ENCODE measurements around the gene CWC27. TPM values are rescaled to one million over a fixed set of nuclear protein-coding genes. Genes with fewer than 3 reads are reported as not detected.

The CWC27 gene
- total RNA-seq, 2 experiments from 2014 or later = 31.4 to 33.7 TPM

- peak; percentile 27 for DNase-seq
- ChIA-PET CTCF (interaction anchor here (1.4 to 1.7 kb wide), 2 partner anchors 65 to 446 kb away, joined by 4 to 5 read pairs; no protein-coding TSS in a partner anchor), POLR2A (interaction anchor here (0.9 kb wide), 1 partner anchor 443 kb away, joined by 3 read pairs; no protein-coding TSS in a partner anchor)
- intact Hi-C loops (cut with micrococcal nuclease) = loop anchor here (2.0 to 5.0 kb wide), 5 partner anchors 226 to 889 kb away; partner anchors contain the start of genes CENPK, CWC27, ERBIN and PPWD1
- Mint-ChIP-seq H3K9me3 (no peaks in the 10 kb centered on the region), H3K4me1 (ENCODE audit: low read depth) (peaks cover 38% of the 10 kb centered on the region), H3K27ac (peak overlapping the region; percentile 14), H3K27me3 (no peaks in the 10 kb centered on the region), H3K36me3 (no peaks in the 10 kb centered on the region), H3K4me3 (no peak overlapping the region)
Observed at GRCh38 chr5:65037831-65038815, 269.4 kb downstream of the CWC27 start.

GRCh38 chr5:65041296-65042158 lies 272.8 kb downstream of the CWC27 start:
- CTCF ChIA-PET = no interaction called here
- Mint-ChIP-seq H3K4me3 (no peak overlapping the region), H3K36me3 (no peaks in the 10 kb centered on the region), H3K27ac (no peak overlapping the region), H3K27me3 (no peaks in the 10 kb centered on the region), H3K4me1 (ENCODE audit: low read depth) (peaks cover 25% of the 10 kb centered on the region), H3K9me3 (no peaks in the 10 kb centered on the region)
- POLR2A ChIA-PET = no interaction called here
- no peak for DNase-seq
- intact Hi-C loops (cut with micrococcal nuclease) = no loop called here

- Mint-ChIP-seq H3K36me3 (no peaks in the 10 kb centered on the region), H3K27me3 (no peaks in the 10 kb centered on the region), H3K27ac (no peak overlapping the region), H3K4me3 (no peak overlapping the region), H3K9me3 (no peaks in the 10 kb centered on the region), H3K4me1 (ENCODE audit: low read depth) (peaks cover 6% of the 10 kb centered on the region)
- ChIA-PET POLR2A (no interaction called here), CTCF (no interaction called here)
- intact Hi-C loops (cut with micrococcal nuclease) = no loop called here
- DNase-seq = no peak
Observed at GRCh38 chr5:65043843-65044359, 275.2 kb downstream of the CWC27 start.

GRCh38 chr5:65047225-65047624 lies 278.5 kb downstream of the CWC27 start:
- DNase-seq = no peak
- no peaks in the 10 kb centered on the region for H3K36me3 Mint-ChIP-seq
- no peaks in the 10 kb centered on the region for H3K9me3 Mint-ChIP-seq
- no peak overlapping the region for H3K27ac Mint-ChIP-seq
- H3K4me1 Mint-ChIP-seq (ENCODE audit: low read depth) = no peaks in the 10 kb centered on the region
- POLR2A ChIA-PET = no interaction called here
- H3K4me3 Mint-ChIP-seq = no peak overlapping the region
- CTCF ChIA-PET = no interaction called here
- intact Hi-C loops (cut with micrococcal nuclease) = no loop called here
- no peaks in the 10 kb centered on the region for H3K27me3 Mint-ChIP-seq

- Mint-ChIP-seq H3K27ac (no peak overlapping the region), H3K4me3 (no peak overlapping the region), H3K4me1 (ENCODE audit: low read depth) (no peaks in the 10 kb centered on the region), H3K36me3 (no peaks in the 10 kb centered on the region), H3K27me3 (no peaks in the 10 kb centered on the region), H3K9me3 (no peaks in the 10 kb centered on the region)
- ChIA-PET POLR2A (no interaction called here), CTCF (no interaction called here)
- no peak for DNase-seq
- intact Hi-C loops (cut with micrococcal nuclease) = no loop called here
Observed at GRCh38 chr5:65047948-65048690, 279.4 kb downstream of the CWC27 start.

GRCh38 chr5:65050140-65050539 lies 281.4 kb downstream of the CWC27 start:
- intact Hi-C loops (cut with micrococcal nuclease) = no loop called here
- ChIA-PET CTCF (interaction anchor here (1.2 kb wide), 1 partner anchor 433 kb away, joined by 3 read pairs; no protein-coding TSS in a partner anchor), POLR2A (no interaction called here)
- H3K27ac Mint-ChIP-seq = no peak overlapping the region
- no peaks in the 10 kb centered on the region for H3K9me3 Mint-ChIP-seq
- no peaks in the 10 kb centered on the region for H3K4me1 Mint-ChIP-seq (ENCODE audit: low read depth)
- no peak for DNase-seq
- H3K36me3 Mint-ChIP-seq = no peaks in the 10 kb centered on the region
- H3K4me3 Mint-ChIP-seq = no peak overlapping the region
- no peaks in the 10 kb centered on the region for H3K27me3 Mint-ChIP-seq

- H3K36me3 Mint-ChIP-seq = no peaks in the 10 kb centered on the region
- DNase-seq = no peak
- no peak overlapping the region for H3K27ac Mint-ChIP-seq
- H3K4me1 Mint-ChIP-seq (ENCODE audit: low read depth) = no peaks in the 10 kb centered on the region
- H3K4me3 Mint-ChIP-seq = no peak overlapping the region
- no peaks in the 10 kb centered on the region for H3K27me3 Mint-ChIP-seq
- intact Hi-C loops (cut with micrococcal nuclease) = no loop called here
- no peaks in the 10 kb centered on the region for H3K9me3 Mint-ChIP-seq
- ChIA-PET POLR2A (no interaction called here), CTCF (interaction anchor here (1.2 kb wide), 1 partner anchor 432 kb away, joined by 3 read pairs; no protein-coding TSS in a partner anchor)
Observed at GRCh38 chr5:65050826-65051498, 282.2 kb downstream of the CWC27 start.

- ChIA-PET CTCF (no interaction called here), POLR2A (no interaction called here)
- Mint-ChIP-seq H3K4me1 (ENCODE audit: low read depth) (peaks cover 3% of the 10 kb centered on the region), H3K27me3 (no peaks in the 10 kb centered on the region), H3K27ac (no peak overlapping the region), H3K9me3 (no peaks in the 10 kb centered on the region), H3K36me3 (no peaks in the 10 kb centered on the region), H3K4me3 (no peak overlapping the region)
- intact Hi-C loops (cut with micrococcal nuclease) = no loop called here
- DNase-seq = no peak
Observed at GRCh38 chr5:65055938-65056337, 287.2 kb downstream of the CWC27 start.

- CTCF ChIA-PET = no interaction called here
- Mint-ChIP-seq H3K36me3 (no peaks in the 10 kb centered on the region), H3K9me3 (no peaks in the 10 kb centered on the region), H3K27ac (no peak overlapping the region), H3K27me3 (no peaks in the 10 kb centered on the region), H3K4me3 (no peak overlapping the region), H3K4me1 (ENCODE audit: low read depth) (peaks cover 3% of the 10 kb centered on the region)
- POLR2A ChIA-PET = no interaction called here
- no peak for DNase-seq
- intact Hi-C loops (cut with micrococcal nuclease) = no loop called here
Observed at GRCh38 chr5:65059681-65060598, 291.2 kb downstream of the CWC27 start.

GRCh38 chr5:65061250-65061973 lies 292.7 kb downstream of the CWC27 start:
- intact Hi-C loops (cut with micrococcal nuclease) = no loop called here
- Mint-ChIP-seq H3K36me3 (no peaks in the 10 kb centered on the region), H3K4me1 (ENCODE audit: low read depth) (peaks cover 3% of the 10 kb centered on the region), H3K9me3 (no peaks in the 10 kb centered on the region), H3K27ac (no peak overlapping the region), H3K4me3 (no peak overlapping the region), H3K27me3 (peaks cover 10% of the 10 kb centered on the region)
- no peak for DNase-seq
- ChIA-PET CTCF (interaction anchor here (0.7 kb wide), 1 partner anchor 40 kb away, joined by 3 read pairs; no protein-coding TSS in a partner anchor), POLR2A (no interaction called here)

Measured in activated CD4-positive, alpha-beta memory T cell treated with anti-CD3 and anti-CD28 coated beads for 36 hours (primary cell).